Endothelial cell of umbilical vein (primary cell): ENCODE results near the gene TMPRSS7. TPM values are rescaled to one million over a fixed set of nuclear protein-coding genes. Genes with fewer than 3 reads are reported as not detected.

Experiments
- BruUV-seq: library from RNA; stranded (reverse); fragments of 400-500 nt; replicated peaks from 2 replicates; lab custom pipeline; 2021; lab: Mats Ljungman, UMichigan
- CTCF ChIA-PET: fragments of 300-600, 350-600 bp; sonication (Branson Sonifier 250); formaldehyde crosslinking; loops from one replicate; lab custom pipeline; 2021; ENCODE audit warnings: antibody characterized with exemption, inconsistent platforms; lab: Charles Lee
- POLR2A ChIA-PET: fragments of 300-600, 350-600 bp; sonication (Branson Sonifier 250); formaldehyde crosslinking; loops from one replicate; lab custom pipeline; 2021; ENCODE audit warnings: antibody characterized with exemption, inconsistent platforms; lab: Charles Lee
- DNase-seq: peaks from one replicate; pipeline ENCODE4 v3.0.0-alpha.2; 2011; ENCODE audit warnings: low read depth, low spot score
- FAIRE-seq: peaks from 2 replicates; lab custom pipeline; 2011; peaks lifted over from hg19 to GRCh38; lab: Jason Lieb, UNC
- H2AFZ ChIP-seq: 2 replicates; pipeline ENCODE4 v1.6.0; 2012; ENCODE audit warnings: low read depth, low read length, control low read depth, inconsistent platforms
- H3K27ac ChIP-seq: 2 replicates; pipeline ENCODE4 v1.5.1; 2011; ENCODE audit warnings: low read depth, mild to moderate bottlenecking, control low read depth, low read length, moderate library complexity; ENCODE audit not compliant: insufficient read depth
- H3K27me3 ChIP-seq, 2 experiments: 2 replicates each; pipeline versions ENCODE4 v1.6.0 to v1.6.1; 2011; ENCODE audit warnings: low read length in 2 of 2, mixed read lengths in 1 of 2; ENCODE audit not compliant: control insufficient read depth in 2 of 2, insufficient read depth in 2 of 2
- H3K36me3 ChIP-seq, 2 experiments: 2 replicates in 1 of 2; 3 replicates in 1 of 2; pipeline ENCODE4 v1.5.1; 2011; ENCODE audit warnings: low read length in 2 of 2, mild to moderate bottlenecking in 1 of 2, moderate library complexity in 1 of 2; ENCODE audit not compliant: control insufficient read depth in 2 of 2, insufficient read depth in 2 of 2; ENCODE audit errors: extremely low read depth in 1 of 2
- H3K4me1 ChIP-seq: 3 replicates; pipeline ENCODE4 v1.5.1; 2011; ENCODE audit warnings: mild to moderate bottlenecking, low read length; ENCODE audit not compliant: control insufficient read depth, insufficient read depth; ENCODE audit errors: extremely low read depth
- H3K4me2 ChIP-seq: 2 replicates; pipeline ENCODE4 v1.6.1; 2011; ENCODE audit warnings: low read length, control low read depth, mixed read lengths; ENCODE audit not compliant: insufficient read depth
- H3K4me3 ChIP-seq, 3 experiments: fragments of 200-600 bp in 1 of 3; sonication (generic), shearing (Covaris generic) in 1 of 3; replicated peaks in 1 of 3; 2 replicates each; pipeline ENCODE4 v1.5.1; 2011 to 2016; ENCODE audit warnings: control low read depth in 3 of 3, low read length in 3 of 3, mild to moderate bottlenecking in 2 of 3, inconsistent platforms in 1 of 3, low read depth in 1 of 3, moderate library complexity in 1 of 3; ENCODE audit not compliant: insufficient read depth in 1 of 3
- H3K79me2 ChIP-seq: 2 replicates; pipeline ENCODE4 v1.6.0; 2012; ENCODE audit warnings: low read length, inconsistent platforms; ENCODE audit not compliant: control insufficient read depth, insufficient read depth
- H3K9ac ChIP-seq: replicated peaks from 2 replicates; pipeline ENCODE3; 2011; ENCODE audit warnings: low read length, control low read depth; ENCODE audit not compliant: insufficient read depth; ENCODE audit errors: extremely low read depth
- H3K9me1 ChIP-seq: replicated peaks from 3 replicates; pipeline ENCODE4 v1.6.0; 2011; ENCODE audit warnings: mild to moderate bottlenecking, low read length; ENCODE audit not compliant: control insufficient read depth, insufficient read depth; ENCODE audit errors: extremely low read depth
- H3K9me3 ChIP-seq: replicated peaks from 2 replicates; pipeline ENCODE4 v1.5.1; 2012; ENCODE audit warnings: low read length, inconsistent platforms; ENCODE audit not compliant: control insufficient read depth, insufficient read depth
- H4K20me1 ChIP-seq: replicated peaks from 2 replicates; pipeline ENCODE3; 2011; ENCODE audit warnings: mild to moderate bottlenecking, low read length; ENCODE audit not compliant: control insufficient read depth, insufficient read depth; ENCODE audit errors: extremely low read depth
- CTCF ChIP-seq, 2 donors: IDR thresholded peaks; 1 replicate in 1 of 2; 2 replicates in 1 of 2; pipeline ENCODE4 v1.5.1; 2011; ENCODE audit warnings: low read length in 2 of 2, mild to moderate bottlenecking in 2 of 2, moderate library complexity in 2 of 2, control low read depth in 1 of 2, inconsistent platforms in 1 of 2, low read depth in 1 of 2; ENCODE audit not compliant: insufficient read depth in 1 of 2; ENCODE audit errors: extremely low read depth in 1 of 2
- EZH2 ChIP-seq: IDR thresholded peaks from 2 replicates; pipeline ENCODE4 v1.6.1; 2012; ENCODE audit warnings: borderline replicate concordance, low read depth, mild to moderate bottlenecking, moderate library complexity, low read length, inconsistent platforms; ENCODE audit not compliant: severe bottlenecking
- FOS ChIP-seq: IDR thresholded peaks from 2 replicates; pipeline ENCODE4 v1.6.1; 2011; ENCODE audit warnings: mild to moderate bottlenecking, low read length, moderate library complexity, borderline replicate concordance; ENCODE audit not compliant: insufficient read depth
- GATA2 ChIP-seq: IDR thresholded peaks from 2 replicates; pipeline ENCODE4 v1.7.0; 2011; ENCODE audit warnings: low read depth, mild to moderate bottlenecking, moderate library complexity, mixed read lengths, low read length; ENCODE audit not compliant: insufficient read length, insufficient read depth
- JUN ChIP-seq: IDR thresholded peaks from 2 replicates; pipeline ENCODE4 v1.6.1; 2011; ENCODE audit warnings: borderline replicate concordance, low read depth; ENCODE audit not compliant: insufficient read length, insufficient read depth
- MAX ChIP-seq: IDR thresholded peaks from 2 replicates; pipeline ENCODE4 v1.6.1; 2011; ENCODE audit not compliant: insufficient read depth, insufficient read length
- MYC ChIP-seq: IDR thresholded peaks from one replicate; pipeline ENCODE4 v1.6.1; 2011; ENCODE audit warnings: mild to moderate bottlenecking, low read depth, low read length
- POLR2A ChIP-seq: IDR thresholded peaks from 2 replicates; pipeline ENCODE4 v1.6.1; 2012; ENCODE audit warnings: low read depth, mild to moderate bottlenecking, control low read depth, low read length
- POLR2AphosphoS5 ChIP-seq: IDR thresholded peaks from 2 replicates; pipeline ENCODE4 v1.6.1; 2012; ENCODE audit warnings: low read depth, mild to moderate bottlenecking, control low read depth, low read length, moderate library complexity; ENCODE audit not compliant: insufficient read depth
- dilution Hi-C: fragments of 300-500 bp; cut with MboI; formaldehyde crosslinking; loops from one replicate; pipeline ENCODE4 v1.15.0; 2019; ENCODE audit warnings: low sequenced_read_pairs; ENCODE audit not compliant: extremely low pct_ligation_motif_present
- intact Hi-C: fragments of 100-400 bp; cut with micrococcal nuclease; formaldehyde crosslinking; loops from one replicate; pipeline ENCODE4 v1.10.0; 2022
- polyA plus RNA-seq, 4 experiments: library from polyadenylated mRNA; depleted of rRNA in 3 of 4; stranded (reverse) in 3 of 4; unstranded in 1 of 4; fragments of >200 nt; gene quantifications; 2 replicates each; pipeline versions ENCODE4 v1.2.1 to v1.2.3, GENCODE V29; 2011 to 2012; ENCODE audit warnings: missing spikeins in 1 of 4
- total RNA-seq: library from RNA; stranded (reverse); gene quantifications from 2 replicates; pipeline ENCODE4 v1.2.3, GENCODE V29; 2021

Gene TMPRSS7
- total and polyA plus RNA-seq, 2 donors (not counting 3 experiments of a cell fraction or from before 2014, with no cell fraction given) = not detected

- TF ChIP-seq GATA2 = no peak
- no peak for TF ChIP-seq CTCF (IDR thresholded peaks at IDR 0.05; ENCODE audit: extremely low read depth in 1 of 2, insufficient read depth in 1 of 2, low read depth in 1 of 2, low read length in 2 of 2)
- no peak for TF ChIP-seq EZH2
- no peak for TF ChIP-seq POLR2A
- H2AFZ ChIP-seq = no peak overlapping the region
- intact Hi-C loops = loop anchor here (5.0 to 10.0 kb wide), 4 partner anchors 178 to 418 kb away; partner anchors contain the start of gene SLC9C1
- H4K20me1 ChIP-seq = no peaks in the 10 kb centered on the region
- no peaks in the 10 kb centered on the region for H3K9me1 ChIP-seq
- no peak overlapping the region for H3K27ac ChIP-seq
- ChIA-PET POLR2A (no interaction called here), CTCF (no interaction called here)
- no peak for DNase-seq
- H3K4me1 ChIP-seq = peaks cover 7% of the 10 kb centered on the region
- dilution Hi-C loops = no loop called here
- H3K79me2 ChIP-seq = no peaks in the 10 kb centered on the region
- BruUV-seq = no TSS peak
- H3K9ac ChIP-seq = no peak overlapping the region
- no peaks in the 10 kb centered on the region for H3K36me3 ChIP-seq
- H3K4me2 ChIP-seq = no peak overlapping the region
- no peak overlapping the region for H3K4me3 ChIP-seq
- no peak for FAIRE-seq
- H3K9me3 ChIP-seq = no peaks in the 10 kb centered on the region
- H3K27me3 ChIP-seq = no peaks in the 10 kb centered on the region
These were observed 80.1 kb downstream of the TMPRSS7 start for GRCh38 chr3:112114576-112115160.

GRCh38 chr3:112115161-112115739 lies 80.7 kb downstream of the TMPRSS7 start:
- H2AFZ ChIP-seq = no peak overlapping the region
- no peaks in the 10 kb centered on the region for H3K9me1 ChIP-seq
- no peak overlapping the region for H3K4me2 ChIP-seq
- H3K4me3 ChIP-seq = no peak overlapping the region
- no peak for DNase-seq
- BruUV-seq = no TSS peak
- no peak overlapping the region for H3K27ac ChIP-seq
- dilution Hi-C loops = no loop called here
- H3K36me3 ChIP-seq = no peaks in the 10 kb centered on the region
- H3K9me3 ChIP-seq = no peaks in the 10 kb centered on the region
- no peak overlapping the region for H3K9ac ChIP-seq
- no peaks in the 10 kb centered on the region for H4K20me1 ChIP-seq
- ChIA-PET POLR2A (no interaction called here), CTCF (no interaction called here)
- intact Hi-C loops = loop anchor here (10.0 kb wide), 2 partner anchors 210 to 320 kb away; no protein-coding TSS in a partner anchor
- FAIRE-seq = no peak
- no peaks in the 10 kb centered on the region for H3K27me3 ChIP-seq
- H3K4me1 ChIP-seq = peaks cover 7% of the 10 kb centered on the region
- H3K79me2 ChIP-seq = no peaks in the 10 kb centered on the region
- TF ChIP-seq GATA2 = no peak
- TF ChIP-seq POLR2A = no peak
- no peak for TF ChIP-seq POLR2AphosphoS5
- TF ChIP-seq JUN = no peak
- TF ChIP-seq FOS = no peak
- no peak for TF ChIP-seq CTCF (IDR thresholded peaks at IDR 0.05; ENCODE audit: extremely low read depth in 1 of 2, insufficient read depth in 1 of 2, low read depth in 1 of 2, low read length in 2 of 2)
- TF ChIP-seq MYC = no peak
- no peak for TF ChIP-seq EZH2
- no peak for TF ChIP-seq MAX
